Measurements from ENCODE around the gene SLC27A5. TPM values are rescaled to one million over a fixed set of nuclear protein-coding genes. Genes with fewer than 3 reads are reported as not detected.

The SLC27A5 gene
- total RNA-seq, 1 donor from 2014 or later, result 35.8 TPM

DNA sequence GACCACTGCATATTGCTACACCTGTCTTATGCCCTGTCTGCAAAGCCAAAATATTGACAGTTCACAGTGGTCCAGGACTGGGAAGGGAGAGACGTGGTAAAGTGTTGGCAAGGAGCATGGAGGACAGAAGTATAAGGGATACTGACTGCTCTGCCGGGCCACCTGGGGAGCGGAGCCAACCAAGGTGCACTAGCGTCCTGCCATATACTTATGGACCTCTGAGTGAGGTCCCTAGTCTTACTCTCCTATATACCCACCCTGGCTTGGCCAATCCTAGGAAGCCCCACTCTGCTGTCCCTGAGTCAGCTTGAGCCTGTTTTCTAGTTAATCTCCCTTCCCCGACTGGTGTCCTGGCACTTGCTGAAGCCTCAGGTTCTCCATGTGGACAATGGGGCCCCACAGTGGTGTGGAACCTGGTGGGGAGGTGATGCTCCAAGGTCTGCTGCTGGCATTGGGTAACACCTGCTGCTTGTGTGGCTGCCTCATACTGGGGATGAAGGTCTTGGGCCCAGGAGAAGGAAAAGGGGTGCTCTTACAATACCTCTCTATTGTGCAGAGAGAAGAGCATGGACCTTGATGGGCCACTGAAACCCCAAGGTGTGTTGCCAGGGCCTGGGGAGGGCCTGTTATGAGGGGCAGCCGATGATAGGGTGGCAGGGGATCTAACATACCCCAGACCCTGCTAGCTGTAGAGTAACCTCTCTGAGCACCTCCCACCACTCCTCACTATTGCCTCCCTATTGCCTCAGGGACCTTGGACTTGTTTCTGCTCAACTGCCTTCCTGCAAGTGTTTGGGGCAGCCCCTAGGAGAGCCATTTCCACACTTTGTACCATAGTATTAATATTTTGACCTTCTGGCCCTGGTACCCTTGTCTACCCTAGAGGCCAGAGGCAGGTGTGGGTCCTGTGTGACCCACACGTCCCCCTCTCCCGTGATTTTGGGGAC, 25.3 kb upstream of the SLC27A5 start:
- DNase-seq (ENCODE audit: extremely low spot score in 2 of 2), result no peak
- no peak overlapping the region for H3K4me3 ChIP-seq
- no peaks in the 10 kb centered on the region for H3K9me3 ChIP-seq
- no peaks in the 10 kb centered on the region for H3K27me3 ChIP-seq
- H3K27ac ChIP-seq, result no peak overlapping the region
- TF ChIP-seq POLR2A (IDR thresholded peaks at IDR 0.05), result no peak
- TF ChIP-seq, protein P1, sequence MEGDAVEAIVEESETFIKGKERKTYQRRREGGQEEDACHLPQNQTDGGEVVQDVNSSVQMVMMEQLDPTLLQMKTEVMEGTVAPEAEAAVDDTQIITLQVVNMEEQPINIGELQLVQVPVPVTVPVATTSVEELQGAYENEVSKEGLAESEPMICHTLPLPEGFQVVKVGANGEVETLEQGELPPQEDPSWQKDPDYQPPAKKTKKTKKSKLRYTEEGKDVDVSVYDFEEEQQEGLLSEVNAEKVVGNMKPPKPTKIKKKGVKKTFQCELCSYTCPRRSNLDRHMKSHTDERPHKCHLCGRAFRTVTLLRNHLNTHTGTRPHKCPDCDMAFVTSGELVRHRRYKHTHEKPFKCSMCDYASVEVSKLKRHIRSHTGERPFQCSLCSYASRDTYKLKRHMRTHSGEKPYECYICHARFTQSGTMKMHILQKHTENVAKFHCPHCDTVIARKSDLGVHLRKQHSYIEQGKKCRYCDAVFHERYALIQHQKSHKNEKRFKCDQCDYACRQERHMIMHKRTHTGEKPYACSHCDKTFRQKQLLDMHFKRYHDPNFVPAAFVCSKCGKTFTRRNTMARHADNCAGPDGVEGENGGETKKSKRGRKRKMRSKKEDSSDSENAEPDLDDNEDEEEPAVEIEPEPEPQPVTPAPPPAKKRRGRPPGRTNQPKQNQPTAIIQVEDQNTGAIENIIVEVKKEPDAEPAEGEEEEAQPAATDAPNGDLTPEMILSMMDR (IDR thresholded peaks at IDR 0.05), result no peak
- intact Hi-C loops (cut with DNase I), result no loop called here
- peaks cover 8% of the 10 kb centered on the region for H3K4me1 ChIP-seq
- H3K36me3 ChIP-seq, result no peaks in the 10 kb centered on the region

DNA sequence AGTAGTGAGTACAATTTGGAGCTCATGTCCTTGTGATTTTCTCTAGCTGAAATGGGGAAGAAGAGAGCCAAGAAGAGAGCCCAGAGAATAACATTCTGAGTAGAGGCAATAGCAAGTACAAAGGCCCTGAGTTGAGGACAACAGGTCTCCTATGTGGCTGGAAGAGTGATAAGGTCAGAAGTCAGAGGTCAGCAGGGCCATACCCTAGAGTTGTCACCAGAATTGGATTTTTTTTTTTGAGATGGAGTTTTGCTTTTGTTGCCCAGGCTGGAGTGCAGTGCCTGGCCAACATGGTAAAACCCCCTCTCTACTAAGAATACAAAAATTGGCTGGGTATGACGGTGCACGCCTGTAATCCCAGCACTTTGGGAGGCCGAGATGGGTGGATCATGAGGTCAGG, 24.1 kb upstream of the SLC27A5 start:
- H3K36me3 ChIP-seq, result no peaks in the 10 kb centered on the region
- intact Hi-C loops (cut with DNase I), result no loop called here
- H3K27ac ChIP-seq, result no peak overlapping the region
- DNase-seq (ENCODE audit: extremely low spot score in 2 of 2), result no peak
- H3K4me3 ChIP-seq, result no peak overlapping the region
- no peaks in the 10 kb centered on the region for H3K27me3 ChIP-seq
- no peak for TF ChIP-seq POLR2A (IDR thresholded peaks at IDR 0.05)
- TF ChIP-seq, protein P1 (IDR thresholded peaks at IDR 0.05), result no peak
- TF ChIP-seq POLR2AphosphoS5 (IDR thresholded peaks at IDR 0.05; ENCODE audit: insufficient read depth in 1 of 2, low read depth in 1 of 2), result no peak
- peaks cover 8% of the 10 kb centered on the region for H3K4me1 ChIP-seq
- H3K9me3 ChIP-seq, result no peaks in the 10 kb centered on the region

DNA sequence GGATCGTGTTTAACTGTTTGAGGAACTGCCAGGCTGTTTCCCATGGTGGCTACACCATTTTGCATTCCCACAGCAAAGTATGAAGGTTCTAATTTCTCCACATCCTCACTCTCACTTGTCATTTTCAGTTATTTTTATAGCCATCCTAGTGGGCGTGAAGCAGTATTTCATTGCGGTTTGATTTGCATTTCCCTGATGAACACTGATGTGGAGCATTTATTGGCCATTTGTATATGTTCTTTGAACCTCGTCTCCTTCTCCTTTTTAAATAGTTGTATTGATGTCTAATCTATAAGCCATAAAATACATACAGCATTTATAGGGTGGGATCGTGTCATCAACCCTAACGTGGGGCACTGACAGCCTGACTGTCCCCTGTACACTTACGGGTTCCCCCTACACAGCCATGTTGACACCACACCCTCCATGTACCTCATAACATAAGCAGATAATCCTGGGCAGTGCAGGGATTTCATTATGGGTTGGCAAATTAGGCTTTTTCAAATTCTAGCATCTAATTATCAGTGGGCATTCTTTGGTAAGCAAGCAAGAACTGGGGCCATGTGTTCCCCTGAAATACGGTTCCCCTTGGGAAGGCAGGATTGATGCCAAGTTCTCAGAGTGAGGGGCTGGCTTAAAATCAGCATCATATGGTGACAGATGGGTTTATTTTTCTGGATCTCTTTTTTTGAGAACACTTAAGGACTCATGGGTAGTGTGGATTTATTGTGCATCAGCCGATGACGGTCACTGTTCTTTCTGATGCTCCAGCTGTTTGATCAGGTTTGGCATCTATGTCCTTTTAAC, 19.4 kb upstream of the SLC27A5 start:
- intact Hi-C loops (cut with DNase I), result no loop called here
- Histone ChIP-seq H3K4me3 (no peak overlapping the region), H3K9me3 (no peaks in the 10 kb centered on the region), H3K4me1 (no peaks in the 10 kb centered on the region), H3K36me3 (no peaks in the 10 kb centered on the region), H3K27me3 (no peaks in the 10 kb centered on the region), H3K27ac (no peak overlapping the region)
- TF ChIP-seq, protein P1 (IDR thresholded peaks at IDR 0.05), result no peak
- TF ChIP-seq POLR2A (IDR thresholded peaks at IDR 0.05), result no peak
- no peak for TF ChIP-seq POLR2AphosphoS5 (IDR thresholded peaks at IDR 0.05; ENCODE audit: insufficient read depth in 1 of 2, low read depth in 1 of 2)
- DNase-seq (ENCODE audit: extremely low spot score in 2 of 2), result no peak

DNA sequence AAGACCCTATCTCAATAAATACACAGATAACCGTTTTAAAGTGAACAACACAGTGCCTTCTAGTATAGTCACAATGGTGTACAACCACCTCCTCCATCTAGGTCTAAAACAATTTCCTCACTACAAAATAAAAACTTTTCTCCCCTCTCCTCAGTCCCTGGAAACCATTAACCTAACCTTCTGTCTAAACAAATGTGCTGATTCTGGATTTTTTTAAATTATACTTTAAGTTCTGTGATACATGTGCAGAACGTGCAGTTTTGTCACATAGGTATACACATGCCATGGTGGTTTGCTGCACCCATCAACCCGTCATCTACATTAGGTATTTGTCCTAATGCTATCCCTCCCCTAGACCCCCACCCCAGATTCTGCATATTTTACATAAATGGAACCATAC, 17.6 kb upstream of the SLC27A5 start:
- Histone ChIP-seq H3K36me3 (no peaks in the 10 kb centered on the region), H3K9me3 (no peaks in the 10 kb centered on the region), H3K27ac (no peak overlapping the region), H3K4me3 (no peak overlapping the region), H3K4me1 (no peaks in the 10 kb centered on the region), H3K27me3 (no peaks in the 10 kb centered on the region)
- no peak for DNase-seq (ENCODE audit: extremely low spot score in 2 of 2)
- intact Hi-C loops (cut with DNase I), result no loop called here
- TF ChIP-seq, protein P1 (IDR thresholded peaks at IDR 0.05), result no peak
- TF ChIP-seq POLR2AphosphoS5 (IDR thresholded peaks at IDR 0.05; ENCODE audit: insufficient read depth in 1 of 2, low read depth in 1 of 2), result no peak
- TF ChIP-seq POLR2A (IDR thresholded peaks at IDR 0.05), result no peak

Data from vagina (tissue), 2 donors.